CMK (cell line): ENCODE data around the gene PLA2G4E.

Experiments used
- DNase-seq: peaks from one replicate; pipeline ENCODE4 v3.0.0-alpha.2; 2010; ENCODE audit warnings: low read depth

Gene PLA2G4E

DNA sequence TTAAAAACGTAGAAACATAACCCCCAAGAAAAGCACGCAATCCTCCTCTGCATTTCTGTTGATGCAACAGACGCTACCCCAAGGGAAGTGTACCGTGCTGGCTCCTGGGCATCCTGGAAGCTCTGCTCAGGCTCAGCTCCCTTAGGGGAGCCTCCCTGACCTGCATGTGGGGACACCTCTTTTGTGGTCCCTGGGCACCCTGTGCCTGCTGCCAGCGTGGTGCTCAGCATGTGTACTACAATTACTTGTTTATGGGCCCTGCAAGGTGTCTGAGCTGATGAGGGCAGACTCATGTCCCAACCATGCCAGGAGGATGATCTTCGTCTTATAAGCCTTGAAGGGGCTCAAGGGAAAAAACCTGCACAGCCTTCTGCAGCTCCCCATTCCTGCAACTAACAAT lies 66.8 kb downstream of the PLA2G4E start:
- no peak for DNase-seq

DNA sequence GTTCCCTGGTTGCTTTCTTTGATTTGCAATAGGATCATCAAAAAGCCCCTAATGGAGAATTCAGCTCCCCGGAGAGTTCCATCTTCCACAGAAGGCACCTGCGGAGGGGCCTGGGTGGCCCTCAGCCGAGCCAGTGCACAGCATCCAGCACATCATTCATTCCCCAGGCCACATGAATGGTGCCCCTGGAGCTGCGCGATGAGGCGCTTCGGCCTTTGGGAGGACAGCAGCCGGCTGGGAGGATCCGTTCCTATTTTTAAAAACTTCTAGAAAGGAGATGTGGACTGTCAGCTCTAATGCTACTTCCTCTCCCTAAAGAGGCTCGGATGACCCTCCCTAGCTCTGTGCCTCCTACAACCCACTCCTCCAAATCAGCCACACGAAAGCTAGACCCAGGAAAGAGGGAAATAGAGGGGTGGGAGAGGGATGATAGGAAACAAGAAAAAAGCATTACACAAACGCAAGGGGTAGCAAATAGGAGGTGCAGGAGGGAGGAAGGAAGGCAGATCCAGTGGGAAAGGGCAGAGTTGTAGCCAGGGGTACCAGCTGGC lies 68.8 kb downstream of the PLA2G4E start:
- DNase-seq, result no peak

DNA sequence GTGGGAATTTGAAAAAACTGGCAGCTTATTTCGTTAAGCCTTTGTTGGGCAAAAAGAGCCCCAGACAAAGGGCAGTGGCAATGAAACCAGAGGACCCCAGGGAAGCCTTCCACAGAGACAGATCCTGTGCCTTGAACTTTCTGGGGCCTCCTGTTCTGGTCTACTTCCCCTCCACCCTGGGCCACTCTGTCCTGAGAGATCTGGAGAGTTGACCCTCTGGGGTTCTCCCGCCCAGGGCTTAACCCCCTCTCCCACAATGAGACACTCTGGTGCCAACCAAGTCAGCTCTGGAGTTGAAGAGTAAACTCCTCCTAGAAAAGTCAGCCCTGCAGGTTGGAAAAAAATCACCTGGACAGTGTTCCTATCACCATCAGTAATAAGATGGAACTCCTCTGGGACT lies 69.3 kb downstream of the PLA2G4E start:
- DNase-seq, result no peak

DNA sequence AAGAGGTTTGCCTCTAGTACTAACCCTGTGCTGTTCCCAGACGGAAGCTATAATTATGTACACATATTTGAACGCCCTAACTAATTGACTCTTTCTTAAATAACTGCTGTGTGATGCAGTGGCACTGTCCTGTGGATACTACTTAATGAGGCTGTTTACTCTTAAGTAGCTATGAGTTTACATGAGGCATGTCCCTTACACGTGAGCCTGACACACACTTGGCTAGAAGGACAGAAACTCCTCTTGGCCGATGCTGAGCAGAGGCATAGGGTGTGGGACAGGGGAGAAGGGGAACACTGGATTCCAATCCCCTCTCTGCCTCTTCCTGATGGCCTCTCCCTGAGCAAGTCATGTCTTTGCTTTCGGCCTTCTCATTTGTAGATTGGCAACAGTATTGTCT lies 70.4 kb downstream of the PLA2G4E start:
- DNase-seq, result no peak

DNA sequence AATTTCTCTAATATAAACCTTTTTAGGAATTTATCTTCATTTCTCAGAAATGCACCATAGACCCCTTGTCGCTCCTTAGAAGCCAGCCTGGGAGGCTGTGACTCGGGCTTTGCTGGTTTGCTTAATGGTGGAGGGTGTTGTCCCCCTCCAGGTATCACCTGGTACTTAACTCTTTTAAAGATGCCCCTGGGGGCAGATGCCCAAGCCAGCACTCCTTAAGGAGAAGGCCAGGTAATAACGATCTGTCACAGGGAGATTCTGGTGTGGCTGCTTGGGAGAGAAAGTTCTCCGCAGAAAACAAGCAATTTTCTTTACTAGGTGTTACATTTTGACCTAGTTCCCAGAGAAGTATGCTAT lies 70.7 kb downstream of the PLA2G4E start:
- no peak for DNase-seq

DNA sequence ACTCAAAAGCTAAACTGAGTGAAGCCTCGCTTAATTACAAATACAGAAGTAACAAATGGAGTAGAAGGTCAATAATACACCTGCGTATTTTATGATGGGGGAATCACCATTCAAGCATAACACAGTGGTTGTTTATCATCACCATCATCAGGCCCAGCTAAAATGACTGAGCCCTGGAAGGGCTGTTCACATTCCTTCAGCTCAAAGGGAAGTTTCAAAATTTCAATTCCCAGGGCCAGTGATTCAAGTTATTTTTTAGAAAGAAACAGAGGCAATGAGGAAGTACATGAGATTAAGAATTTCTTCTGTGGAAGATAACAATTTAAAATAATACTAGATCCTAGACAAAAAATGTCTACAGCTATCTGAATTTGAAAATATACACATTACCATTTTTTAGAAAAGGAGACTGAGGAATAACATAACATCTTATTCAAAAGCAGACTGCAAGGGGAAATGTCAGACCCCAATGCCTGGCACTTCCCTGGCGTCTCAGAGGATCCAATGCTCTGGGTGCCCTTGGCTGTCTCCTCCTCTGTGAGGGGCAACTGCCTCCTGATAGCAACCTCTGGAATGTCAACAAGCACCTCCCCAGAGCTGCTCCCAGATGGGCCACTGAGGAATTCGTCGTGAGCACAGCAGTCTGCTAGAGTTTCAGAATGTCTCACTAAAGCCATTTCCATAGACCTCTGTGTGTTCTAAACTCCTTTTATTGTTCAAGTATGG lies 71.3 kb downstream of the PLA2G4E start:
- DNase-seq, result no peak

DNA sequence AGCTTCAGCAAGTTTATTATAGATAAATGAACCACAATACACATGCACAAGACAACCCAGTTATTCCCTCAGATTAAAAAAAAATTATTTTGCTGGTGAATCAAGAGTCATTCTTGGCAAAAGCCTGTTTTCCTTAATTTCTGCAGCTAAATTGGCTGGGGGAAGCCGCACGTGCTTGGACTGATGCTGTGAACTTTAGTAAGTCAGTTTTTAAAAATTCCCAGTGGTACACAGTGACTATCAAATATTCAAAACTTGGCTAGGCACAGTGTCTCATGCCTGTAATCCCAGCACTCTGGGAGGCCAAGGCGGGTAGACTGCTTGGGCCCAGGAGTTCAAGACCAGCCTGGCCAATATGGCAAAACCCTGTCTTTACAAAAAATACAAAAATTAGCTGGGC lies 72.4 kb downstream of the PLA2G4E start:
- DNase-seq, result no peak

DNA sequence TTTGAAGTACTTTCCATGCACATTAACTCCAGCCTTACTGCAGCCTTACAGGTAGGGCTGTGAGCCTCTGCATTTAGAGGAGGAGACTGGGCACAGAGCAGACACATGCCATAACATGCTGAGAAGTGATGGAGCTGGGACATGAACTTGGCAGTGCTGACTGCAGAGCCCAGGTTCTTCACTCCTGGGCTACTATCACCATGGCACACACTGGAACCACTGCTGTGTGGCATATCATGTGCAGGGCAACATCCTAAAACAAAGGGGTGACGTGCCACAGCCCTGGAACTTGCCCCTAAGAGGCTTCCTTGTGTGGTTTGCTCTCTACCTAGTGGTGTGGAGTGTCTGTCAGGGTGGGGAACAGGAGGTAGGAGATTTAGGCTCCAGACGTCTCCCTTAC lies 73.9 kb downstream of the PLA2G4E start:
- DNase-seq, result no peak

DNA sequence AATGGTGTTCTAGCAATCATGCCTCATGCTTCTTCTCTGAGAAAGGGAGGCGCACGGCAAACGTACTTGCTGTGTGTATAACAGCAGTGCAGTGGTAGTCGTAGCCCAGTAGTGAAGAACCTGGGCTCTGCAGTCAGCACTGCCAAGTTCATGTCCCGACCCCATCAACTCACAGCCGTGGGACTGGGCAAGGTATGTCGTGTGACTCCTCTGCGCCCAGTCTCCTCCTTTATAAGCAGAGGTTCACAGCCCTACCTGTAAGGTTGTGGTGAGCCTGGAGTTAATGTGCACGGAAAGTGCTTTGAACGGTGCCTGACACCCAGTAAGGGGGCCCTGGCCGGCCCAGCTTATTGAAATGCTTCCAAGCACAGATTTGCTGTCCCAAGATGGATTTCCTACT lies 75.1 kb downstream of the PLA2G4E start:
- DNase-seq, result no peak

DNA sequence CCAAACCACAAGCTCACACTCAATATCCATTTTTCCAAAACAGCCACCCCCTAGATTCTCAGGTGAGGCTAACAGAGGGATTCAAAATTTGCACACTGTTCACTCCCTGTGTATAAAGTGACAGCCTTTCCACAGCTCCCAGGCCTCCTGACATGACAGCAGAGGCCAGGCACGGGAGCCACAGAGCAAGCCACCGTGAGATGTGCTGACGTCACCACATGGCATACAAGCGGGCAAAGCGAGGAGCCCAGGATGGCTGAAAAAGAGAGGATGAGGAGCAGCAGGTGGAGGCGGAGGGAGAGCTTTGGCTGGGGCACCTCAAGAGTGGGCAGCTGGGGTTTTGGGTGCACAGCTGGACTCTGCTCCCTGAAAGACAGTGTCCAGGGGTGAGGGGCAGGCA lies 75.6 kb downstream of the PLA2G4E start:
- no peak for DNase-seq

DNA sequence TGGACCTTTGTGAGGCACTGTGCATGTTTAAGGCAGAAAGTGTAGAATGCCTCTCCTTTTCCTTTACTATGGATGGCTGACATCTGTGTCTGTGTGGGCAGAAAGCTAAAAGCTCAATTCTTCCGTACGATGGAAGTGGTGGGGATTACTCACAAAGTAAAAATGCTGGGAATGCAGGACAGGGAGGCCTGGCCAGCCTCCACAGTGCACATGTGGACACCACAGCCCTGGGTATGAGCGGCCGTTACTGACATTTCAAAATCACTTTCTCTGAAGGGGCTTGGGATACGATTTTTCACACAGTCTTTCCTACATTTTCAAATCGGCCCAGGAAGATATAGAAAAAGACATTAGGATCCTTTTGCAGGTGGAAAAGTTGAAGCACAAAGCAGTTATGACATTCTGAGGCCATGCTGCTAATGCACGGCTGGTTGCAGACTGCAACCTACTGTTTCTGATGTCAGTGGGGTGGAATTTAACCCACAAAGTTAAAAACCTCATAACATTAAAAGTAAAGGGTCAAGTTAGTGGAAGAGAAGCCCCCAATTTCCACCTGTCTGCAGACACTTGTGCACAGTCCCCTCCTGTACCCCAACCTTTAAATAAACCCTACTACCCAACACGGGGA lies 76.4 kb downstream of the PLA2G4E start:
- DNase-seq, result no peak

DNA sequence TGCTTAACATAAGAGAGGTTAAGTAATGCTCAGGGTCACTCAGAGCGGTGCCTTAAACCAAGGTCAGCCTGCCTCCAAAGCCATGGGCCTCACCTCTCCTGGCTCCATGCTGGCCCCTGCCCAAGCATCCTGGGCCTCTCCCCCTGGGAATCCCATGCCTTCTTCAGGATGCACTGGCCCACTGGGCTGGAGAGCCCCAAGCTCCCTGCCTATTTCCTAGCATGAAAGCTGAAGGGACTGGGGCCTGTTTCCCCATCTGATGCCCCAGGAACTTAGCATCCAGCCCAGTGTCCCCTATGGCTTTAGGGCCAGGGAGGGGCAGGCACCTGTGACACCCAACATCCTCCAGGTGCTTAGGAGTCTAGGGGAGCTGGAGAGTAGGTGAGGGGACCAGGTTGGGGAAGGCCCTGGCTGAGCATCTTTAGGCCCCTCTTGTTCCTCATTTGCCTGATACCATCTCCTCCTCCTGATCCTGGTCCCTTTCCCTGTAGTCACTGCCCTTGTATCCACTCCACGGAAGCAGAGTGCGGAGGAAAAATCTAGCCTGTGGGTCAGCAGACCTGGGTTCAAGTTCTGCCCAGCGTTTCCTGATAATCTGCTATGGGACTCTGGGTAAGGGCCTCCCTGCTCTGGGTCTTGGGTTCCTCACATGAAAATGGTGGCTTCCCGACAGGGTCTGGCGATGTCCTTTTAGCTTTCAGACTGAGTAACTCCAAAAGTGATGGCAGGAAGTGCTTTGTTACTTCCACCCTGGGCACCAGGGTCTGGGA lies 77.1 kb downstream of the PLA2G4E start:
- DNase-seq, result no peak

DNA sequence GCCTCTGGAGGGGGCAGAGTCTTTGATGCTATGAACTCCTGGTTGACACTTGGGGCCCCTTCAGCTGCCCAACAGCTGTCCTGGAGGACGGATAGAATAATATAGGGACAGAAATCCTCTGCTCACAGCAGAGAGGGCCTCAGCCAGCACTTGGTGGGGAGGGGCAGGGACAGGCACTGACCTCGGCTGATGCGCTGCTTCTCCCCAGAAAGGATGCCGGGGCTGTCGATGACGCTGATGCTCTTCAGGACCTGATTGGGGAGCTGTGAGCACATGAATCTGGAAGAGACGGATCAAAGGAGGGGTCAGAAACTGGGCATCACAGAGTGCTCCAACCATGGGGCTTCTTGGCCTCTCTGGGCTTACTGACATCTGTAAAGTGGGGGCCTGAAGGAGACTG lies 78.0 kb downstream of the PLA2G4E start:
- DNase-seq, result no peak

DNA sequence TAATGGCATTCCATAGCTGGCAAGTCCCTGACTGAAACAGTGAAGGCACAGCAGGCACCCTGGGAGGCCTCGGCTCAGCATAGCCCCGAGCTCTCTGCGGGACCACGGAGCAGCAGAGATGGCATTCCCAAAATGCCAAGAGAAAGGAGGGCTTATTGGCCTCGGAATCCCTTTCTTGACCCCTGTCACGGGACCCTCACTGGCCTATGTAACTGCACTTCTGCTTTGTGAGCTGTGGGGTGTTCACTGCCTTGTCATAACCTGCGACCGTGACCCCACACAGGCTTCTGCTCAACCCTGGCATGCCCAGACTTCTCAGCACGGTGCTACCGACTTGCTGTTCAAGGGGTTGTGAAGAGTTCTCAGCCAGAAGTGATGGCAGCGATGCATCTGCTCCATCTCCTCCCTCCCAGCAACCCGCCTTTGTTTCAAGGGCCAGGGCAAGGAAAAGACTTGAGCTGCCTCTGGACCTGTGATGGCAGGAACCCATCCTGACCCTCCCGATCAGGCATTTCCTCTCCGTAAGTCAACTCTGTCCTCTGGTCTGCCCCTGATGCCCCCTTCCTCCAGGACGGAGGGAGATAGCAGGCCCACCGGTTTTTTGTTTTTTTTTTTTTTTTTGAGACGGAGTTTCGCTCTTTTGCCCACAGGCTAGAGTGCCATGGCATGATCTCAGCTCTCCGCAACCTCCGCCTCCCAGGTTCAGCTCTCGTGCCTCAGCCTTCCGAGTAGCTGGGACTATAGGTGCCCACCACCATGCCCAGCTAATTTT lies 79.0 kb downstream of the PLA2G4E start:
- no peak for DNase-seq

DNA sequence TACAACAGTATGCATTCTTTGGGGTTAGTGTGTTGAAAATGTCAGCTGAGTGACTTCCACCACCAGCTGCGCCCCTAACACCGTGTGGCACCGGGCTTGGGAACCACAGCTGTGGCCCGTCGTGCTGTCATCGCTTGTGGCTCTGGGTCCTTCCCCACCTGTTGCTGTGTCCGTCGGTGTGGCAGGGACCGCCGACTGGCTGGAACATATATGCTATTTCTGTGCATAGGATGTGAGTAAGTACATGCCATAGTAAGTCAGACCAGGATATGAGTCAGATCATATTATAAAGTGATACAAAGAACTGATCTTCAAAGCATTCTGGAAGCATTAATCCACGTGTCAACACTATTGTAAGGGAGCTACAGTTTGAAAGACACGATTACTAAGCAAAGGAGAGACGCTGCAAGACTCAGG lies 80.4 kb downstream of the PLA2G4E start:
- no peak for DNase-seq

DNA sequence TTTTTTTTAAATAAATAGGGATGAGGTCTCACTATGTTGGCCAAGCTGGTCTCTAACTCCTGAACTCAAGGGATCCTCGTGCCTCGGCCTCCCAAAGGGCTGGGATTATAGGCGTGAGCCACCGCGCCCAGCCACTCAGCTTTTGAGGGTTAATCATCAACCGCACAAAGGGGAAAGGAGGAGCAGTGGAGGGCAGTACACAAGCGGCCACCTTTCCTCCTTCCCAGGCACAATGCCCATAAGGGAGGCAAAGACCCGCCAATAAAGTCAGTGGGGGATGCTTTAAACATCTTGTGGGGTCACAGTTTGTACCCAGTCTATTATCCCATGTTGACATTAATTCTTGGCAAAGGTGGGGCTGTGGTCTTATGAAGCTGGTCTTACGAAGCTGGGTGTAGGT lies 80.9 kb downstream of the PLA2G4E start:
- DNase-seq, result no peak

DNA sequence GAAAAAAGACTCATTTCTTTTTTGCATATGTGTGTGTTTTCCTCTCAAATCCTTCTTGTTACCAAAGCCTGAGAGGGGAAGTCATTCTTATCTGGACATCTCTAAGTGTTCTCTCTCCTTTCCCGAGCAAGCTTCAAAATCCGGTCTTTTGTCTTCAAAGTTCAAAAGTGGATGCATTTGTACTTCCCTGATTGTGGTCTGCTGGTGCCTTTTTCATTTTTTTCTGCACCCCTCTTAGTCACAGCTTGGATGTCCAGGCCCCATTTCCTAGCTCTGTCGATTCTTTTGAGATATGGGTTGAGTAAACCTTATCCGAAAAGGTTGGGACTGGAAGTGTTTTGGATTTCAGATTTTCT lies 83.3 kb downstream of the PLA2G4E start:
- no peak for DNase-seq

DNA sequence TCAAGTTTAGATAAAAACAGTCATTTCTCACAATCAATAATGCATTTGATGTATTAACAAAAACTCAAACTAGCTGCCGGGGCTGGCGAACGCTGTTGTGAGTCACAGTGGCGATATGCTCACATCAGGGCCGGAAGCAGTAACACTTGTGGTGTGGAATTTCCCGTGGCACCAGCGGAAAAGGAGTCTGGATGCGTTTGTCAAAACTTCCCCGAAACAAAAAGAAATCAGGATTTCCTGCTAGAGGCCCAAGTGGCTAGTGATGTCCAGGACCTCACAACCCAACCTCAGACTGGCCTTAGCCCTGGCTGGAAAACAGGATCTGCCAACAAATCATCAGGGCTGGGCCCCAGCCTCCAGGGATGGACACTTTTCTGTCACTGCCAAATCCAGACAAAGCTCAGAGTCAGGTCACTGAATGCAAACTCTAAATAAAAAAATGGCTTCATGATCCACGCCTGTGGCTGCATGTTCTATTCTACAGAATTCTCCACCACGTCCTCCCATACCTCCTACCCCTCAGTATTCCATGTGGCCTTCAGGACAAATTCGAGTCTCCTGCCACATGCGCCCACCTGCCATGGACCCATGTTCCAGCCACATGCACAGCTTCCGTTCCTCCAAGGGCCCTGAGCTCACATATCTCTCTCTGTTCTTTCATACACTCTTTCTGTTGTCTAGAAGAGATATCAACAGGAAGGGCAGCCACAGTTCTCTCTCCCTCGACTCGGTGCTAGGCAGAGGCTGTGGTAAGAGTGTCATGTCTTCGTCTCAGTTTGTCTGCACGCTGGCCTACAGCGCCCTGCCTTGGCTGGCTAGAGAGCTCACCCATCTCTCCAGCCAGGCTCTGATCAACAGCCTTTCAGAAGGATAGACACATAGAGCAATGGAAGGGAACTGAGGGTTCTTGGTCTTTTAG lies 83.9 kb downstream of the PLA2G4E start:
- DNase-seq, result no peak

DNA sequence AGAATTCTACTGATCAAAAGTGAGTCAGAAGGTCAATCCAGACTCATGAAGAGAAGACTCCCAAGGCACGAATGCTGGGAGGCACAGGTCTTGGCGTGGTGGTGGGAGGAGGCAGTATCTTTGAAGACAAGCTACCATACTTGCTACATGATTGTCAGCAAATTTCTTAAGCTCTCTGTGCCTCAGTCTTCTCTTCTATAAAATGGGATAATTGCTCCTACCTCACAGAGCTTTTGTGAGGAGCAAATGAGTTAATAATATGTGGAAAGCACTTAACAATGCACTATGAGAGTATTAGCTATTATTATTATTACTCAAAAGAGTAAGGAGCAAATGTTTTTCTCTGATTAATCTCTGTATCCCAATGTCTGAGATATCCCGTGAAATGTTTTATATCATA lies 84.7 kb downstream of the PLA2G4E start:
- no peak for DNase-seq

DNA sequence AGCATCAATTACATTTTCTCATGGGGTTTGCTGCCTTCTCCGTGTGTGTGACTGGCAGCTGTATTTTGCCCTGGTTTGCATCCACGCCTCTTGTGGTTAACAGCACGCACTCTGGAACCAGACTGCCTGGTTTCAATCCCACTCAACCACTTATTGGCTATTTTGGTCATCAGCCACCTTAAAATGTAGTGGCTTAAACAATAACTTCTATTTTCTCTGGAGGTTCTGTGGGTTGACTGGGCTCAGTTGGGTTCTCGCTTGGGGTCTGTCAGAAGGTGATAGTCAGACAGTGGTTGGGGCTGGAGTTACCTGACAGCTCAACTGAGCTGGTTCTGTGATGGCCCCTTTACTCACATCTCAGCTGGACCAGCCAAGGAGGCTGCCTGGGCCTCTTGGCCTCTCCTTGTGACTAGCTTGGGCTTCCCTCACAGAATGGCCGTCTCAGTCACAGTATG lies 85.2 kb downstream of the PLA2G4E start:
- DNase-seq, result no peak

DNA sequence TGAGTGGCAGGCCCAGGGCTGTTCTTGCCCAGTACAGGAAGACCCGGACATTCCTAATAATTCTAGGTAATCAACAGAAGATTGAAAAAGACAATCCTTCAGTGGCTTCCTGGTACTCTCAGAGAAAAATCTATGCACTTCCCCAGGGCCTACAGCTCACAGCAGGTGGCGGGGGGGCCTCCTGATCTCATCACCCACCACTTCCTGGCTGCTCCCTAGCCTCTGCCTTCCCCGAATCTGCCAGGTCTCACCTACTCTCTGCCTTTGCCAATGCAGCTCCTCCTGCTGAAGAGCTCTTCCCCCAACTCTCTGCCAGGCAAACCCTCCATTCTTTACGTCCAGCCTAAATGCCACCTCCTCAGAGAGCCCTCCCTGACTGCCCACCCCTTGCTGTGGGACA lies 86.0 kb downstream of the PLA2G4E start:
- DNase-seq, result no peak
